Measurements from ENCODE around the gene GTF2F1. TPM values are rescaled to one million over a fixed set of nuclear protein-coding genes. Genes with fewer than 3 reads are reported as not detected.
"Not testable (repeated sequence)": the region's sequence is repeated elsewhere in the genome, so short reads cannot be mapped to it uniquely, and the experiment has no call there.

GTF2F1 gene
- total RNA-seq, 1 experiment from 2014 or later: 48.4 TPM

- no peak for DNase-seq (ENCODE audit: low spot score)
These were observed 25.0 kb upstream of the GTF2F1 start for GRCh38 chr19:6417713-6418561.

GRCh38 chr19:6416658-6417405 is 23.9 kb upstream of the GTF2F1 start:
- no peak for DNase-seq (ENCODE audit: low spot score)

- no peak for DNase-seq (ENCODE audit: low spot score)
These were observed 22.7 kb upstream of the GTF2F1 start for GRCh38 chr19:6415591-6416190.

GRCh38 chr19:6414793-6415590 is 22.0 kb upstream of the GTF2F1 start:
- DNase-seq (ENCODE audit: low spot score): no peak

- DNase-seq (ENCODE audit: low spot score): no peak
These were observed 21.0 kb upstream of the GTF2F1 start for GRCh38 chr19:6413721-6414643.

GRCh38 chr19:6413291-6413690 is 20.3 kb upstream of the GTF2F1 start:
- DNase-seq (ENCODE audit: low spot score): no peak

- DNase-seq (ENCODE audit: low spot score): no peak
These were observed 19.6 kb upstream of the GTF2F1 start for GRCh38 chr19:6412447-6413091.

GRCh38 chr19:6412061-6412446 is 19.1 kb upstream of the GTF2F1 start:
- no peak for DNase-seq (ENCODE audit: low spot score)

- DNase-seq (ENCODE audit: low spot score): no peak
These were observed 16.4 kb upstream of the GTF2F1 start for GRCh38 chr19:6409346-6409745.

- DNase-seq (ENCODE audit: low spot score): no peak
These were observed 13.4 kb upstream of the GTF2F1 start for GRCh38 chr19:6406401-6406800.

GRCh38 chr19:6402837-6403608 is 10.1 kb upstream of the GTF2F1 start:
- DNase-seq (ENCODE audit: low spot score): no peak

GRCh38 chr19:6402058-6402457 is 9.1 kb upstream of the GTF2F1 start:
- no peak for DNase-seq (ENCODE audit: low spot score)

GRCh38 chr19:6400062-6400944 is 7.3 kb upstream of the GTF2F1 start:
- DNase-seq (ENCODE audit: low spot score): not testable (repeated sequence)

GRCh38 chr19:6396305-6396704 is 3.3 kb upstream of the GTF2F1 start:
- no peak for DNase-seq (ENCODE audit: low spot score)

GRCh38 chr19:6394831-6395230 is 1.9 kb upstream of the GTF2F1 start:
- no peak for DNase-seq (ENCODE audit: low spot score)

- DNase-seq (ENCODE audit: low spot score): no peak
These were observed 1.0 kb upstream of the GTF2F1 start for GRCh38 chr19:6393983-6394412.

- DNase-seq (ENCODE audit: low spot score): no peak
These were observed 517 bp downstream of the GTF2F1 start for GRCh38 chr19:6392221-6393073.

All from H4 (cell line).